ENCODE measurements around the gene RPL36.

RPL36 gene

GRCh38 chr19:5690125-5690954, at the start of gene RPL36:
TSS of gene RPL36 (plus strand) at chr19:5690295. CDS start at chr19:5690508, 213 bp downstream.
- in situ Hi-C loops (cut with MboI; ENCODE audit: low sequenced_read_pairs): no loop called here

- in situ Hi-C loops (cut with MboI; ENCODE audit: low sequenced_read_pairs): no loop called here
These were observed 48.9 kb upstream of the RPL36 start for GRCh38 chr19:5641171-5641570.

- in situ Hi-C loops (cut with MboI; ENCODE audit: low sequenced_read_pairs): no loop called here
These were observed 47.9 kb upstream of the RPL36 start for GRCh38 chr19:5642204-5642603.

GRCh38 chr19:5643060-5643459, 47.0 kb upstream of the RPL36 start:
- in situ Hi-C loops (cut with MboI; ENCODE audit: low sequenced_read_pairs): no loop called here

- in situ Hi-C loops (cut with MboI; ENCODE audit: low sequenced_read_pairs): no loop called here
These were observed 46.1 kb upstream of the RPL36 start for GRCh38 chr19:5644037-5644436.

GRCh38 chr19:5645409-5645808, 44.7 kb upstream of the RPL36 start:
- in situ Hi-C loops (cut with MboI; ENCODE audit: low sequenced_read_pairs): no loop called here

GRCh38 chr19:5646703-5647102, 43.4 kb upstream of the RPL36 start:
- in situ Hi-C loops (cut with MboI; ENCODE audit: low sequenced_read_pairs): no loop called here

GRCh38 chr19:5648464-5648863, 41.6 kb upstream of the RPL36 start:
- in situ Hi-C loops (cut with MboI; ENCODE audit: low sequenced_read_pairs): no loop called here

GRCh38 chr19:5651361-5651760, 38.7 kb upstream of the RPL36 start:
- in situ Hi-C loops (cut with MboI; ENCODE audit: low sequenced_read_pairs): no loop called here

- in situ Hi-C loops (cut with MboI; ENCODE audit: low sequenced_read_pairs): no loop called here
These were observed 37.8 kb upstream of the RPL36 start for GRCh38 chr19:5652261-5652660.

- in situ Hi-C loops (cut with MboI; ENCODE audit: low sequenced_read_pairs): no loop called here
These were observed 35.2 kb upstream of the RPL36 start for GRCh38 chr19:5654931-5655330.

- in situ Hi-C loops (cut with MboI; ENCODE audit: low sequenced_read_pairs): no loop called here
These were observed 34.7 kb upstream of the RPL36 start for GRCh38 chr19:5655412-5655811.

GRCh38 chr19:5661483-5661882, 28.6 kb upstream of the RPL36 start:
- in situ Hi-C loops (cut with MboI; ENCODE audit: low sequenced_read_pairs): no loop called here

GRCh38 chr19:5663904-5664303, 26.2 kb upstream of the RPL36 start:
- in situ Hi-C loops (cut with MboI; ENCODE audit: low sequenced_read_pairs): no loop called here

GRCh38 chr19:5664515-5664914, 25.6 kb upstream of the RPL36 start:
- in situ Hi-C loops (cut with MboI; ENCODE audit: low sequenced_read_pairs): no loop called here

- in situ Hi-C loops (cut with MboI; ENCODE audit: low sequenced_read_pairs): no loop called here
These were observed 24.1 kb upstream of the RPL36 start for GRCh38 chr19:5665781-5666513.

GRCh38 chr19:5666921-5667610, 23.0 kb upstream of the RPL36 start:
- in situ Hi-C loops (cut with MboI; ENCODE audit: low sequenced_read_pairs): no loop called here

- in situ Hi-C loops (cut with MboI; ENCODE audit: low sequenced_read_pairs): no loop called here
These were observed 22.3 kb upstream of the RPL36 start for GRCh38 chr19:5667751-5668271.

GRCh38 chr19:5669212-5669611, 20.9 kb upstream of the RPL36 start:
- in situ Hi-C loops (cut with MboI; ENCODE audit: low sequenced_read_pairs): no loop called here

GRCh38 chr19:5671600-5671999, 18.5 kb upstream of the RPL36 start:
- in situ Hi-C loops (cut with MboI; ENCODE audit: low sequenced_read_pairs): no loop called here

- in situ Hi-C loops (cut with MboI; ENCODE audit: low sequenced_read_pairs): no loop called here
These were observed 17.2 kb upstream of the RPL36 start for GRCh38 chr19:5672708-5673459.

All from hTERT RPE-1 (cell line).